HepG2 (cell line): Measurements from ENCODE around the gene MED25. TPM values are rescaled to one million over a fixed set of nuclear protein-coding genes. Genes with fewer than 3 reads are reported as not detected.

Experiments used
- ARHGAP35 ChIP-seq: sonication (generic); formaldehyde crosslinking; IDR thresholded peaks from 2 replicates; pipeline ENCODE4 v1.9.0; 2022; ENCODE audit warnings: mild to moderate bottlenecking, inconsistent platforms, moderate library complexity, missing genetic modification reagents, borderline replicate concordance
- ARID5B ChIP-seq: IDR thresholded peaks from 2 replicates; pipeline ENCODE4 v1.4.0; 2020; ENCODE audit warnings: mild to moderate bottlenecking, missing genetic modification reagents
- ATF1 ChIP-seq: IDR thresholded peaks from 2 replicates; pipeline ENCODE4 v1.6.1; 2016; ENCODE audit warnings: mild to moderate bottlenecking, control low read depth
- CEBPG ChIP-seq: IDR thresholded peaks from 2 replicates; pipeline ENCODE4 v1.6.1; 2016
- EED ChIP-seq: sonication (generic); formaldehyde crosslinking; IDR thresholded peaks from 2 replicates; pipeline ENCODE4 v1.5.0; 2020; ENCODE audit warnings: mild to moderate bottlenecking, missing genetic modification reagents
- FOXK2 ChIP-seq: fragments of 450-650 bp; IDR thresholded peaks from 2 replicates; pipeline ENCODE4 v1.6.1; 2016
- GLMP ChIP-seq: sonication (generic); formaldehyde crosslinking; IDR thresholded peaks from 2 replicates; pipeline ENCODE4 v1.9.0; 2021; ENCODE audit warnings: missing genetic modification reagents, mild to moderate bottlenecking, borderline replicate concordance
- KLF13 ChIP-seq: sonication (generic); formaldehyde crosslinking; IDR thresholded peaks from 2 replicates; pipeline ENCODE4 v1.4.0; 2020; ENCODE audit warnings: mild to moderate bottlenecking, missing genetic modification reagents
- MYNN ChIP-seq: sonication (generic); formaldehyde crosslinking; IDR thresholded peaks from 2 replicates; pipeline ENCODE4 v1.4.0; 2020; ENCODE audit warnings: mild to moderate bottlenecking, low read depth, missing genetic modification reagents
- NBN ChIP-seq: fragments of 450-650 bp; conservative IDR thresholded peaks from 2 replicates; pipeline ENCODE4 v1.6.1; 2017
- PHF21A ChIP-seq: sonication (generic); formaldehyde crosslinking; IDR thresholded peaks from 2 replicates; pipeline ENCODE4 v1.5.0; 2020; ENCODE audit warnings: mild to moderate bottlenecking, missing genetic modification reagents
- PPARG ChIP-seq: conservative IDR thresholded peaks from 2 replicates; pipeline ENCODE4 v1.6.1; 2016; ENCODE audit warnings: missing biosample characterization, missing genetic modification reagents
- SNAPC2 ChIP-seq: sonication (generic); formaldehyde crosslinking; IDR thresholded peaks from 2 replicates; pipeline ENCODE4 v1.8.1; 2022; ENCODE audit warnings: mild to moderate bottlenecking, missing genetic modification reagents
- ZBTB46 ChIP-seq: sonication (generic); formaldehyde crosslinking; IDR thresholded peaks from 2 replicates; pipeline ENCODE4 v1.4.0; 2020; ENCODE audit warnings: mild to moderate bottlenecking, missing genetic modification reagents, borderline replicate concordance
- ZFAT ChIP-seq: sonication (generic); formaldehyde crosslinking; conservative IDR thresholded peaks from 2 replicates; pipeline ENCODE4 v1.8.1; 2023; ENCODE audit warnings: missing genetic modification reagents, inconsistent platforms
- ZFY ChIP-seq: sonication (generic); formaldehyde crosslinking; IDR thresholded peaks from 2 replicates; pipeline ENCODE4 v1.4.0; 2020; ENCODE audit warnings: missing genetic modification reagents
- ZNF138 ChIP-seq: sonication (generic); formaldehyde crosslinking; IDR thresholded peaks from 2 replicates; pipeline ENCODE4 v1.5.0; 2020; ENCODE audit warnings: mild to moderate bottlenecking, low read depth, missing genetic modification reagents
- ZNF224 ChIP-seq: sonication (generic); formaldehyde crosslinking; IDR thresholded peaks from 2 replicates; pipeline ENCODE4 v1.5.0; 2020; ENCODE audit warnings: mild to moderate bottlenecking, missing genetic modification reagents
- ZSCAN30 ChIP-seq: sonication (generic); formaldehyde crosslinking; IDR thresholded peaks from 2 replicates; pipeline ENCODE4 v1.5.0; 2020; ENCODE audit warnings: mild to moderate bottlenecking, missing genetic modification reagents
- polyA plus RNA-seq, 8 experiments: library from polyadenylated mRNA; depleted of rRNA in 3 of 8; stranded (reverse) in 7 of 8; unstranded in 1 of 8; fragments of >200 nt; fragmentation: Illumina TruSeq in 4 of 8; extraction: Trizol in 4 of 8; gene quantifications; 2 replicates each; pipeline versions ENCODE4 v1.2.1 to v1.2.3, GENCODE V29; 2011 to 2016; ENCODE audit warnings: low read depth in 4 of 8, missing spikeins in 1 of 8, mixed read lengths in 1 of 8; ENCODE audit not compliant: insufficient read depth in 1 of 8
- total RNA-seq, 5 experiments: library from RNA; depleted of rRNA; stranded (reverse); fragments of >200 nt; fragmentation: Illumina TruSeq; extraction: Trizol; gene quantifications; 2 replicates each; pipeline ENCODE4 v1.2.3, GENCODE V29; 2016; ENCODE audit warnings: low read depth in 1 of 5
- TF ChIP-seq, protein P1 (sequence below): IDR thresholded peaks from 2 replicates; pipeline ENCODE4 v1.6.1; 2016; ENCODE audit warnings: low read depth, control low read depth

Gene MED25
- total and polyA plus RNA-seq, 2 of the 13 experiments (the other 11 are each of a cell fraction or from before 2014, with no cell fraction given) = 11.1 to 15.1 TPM

DNA sequence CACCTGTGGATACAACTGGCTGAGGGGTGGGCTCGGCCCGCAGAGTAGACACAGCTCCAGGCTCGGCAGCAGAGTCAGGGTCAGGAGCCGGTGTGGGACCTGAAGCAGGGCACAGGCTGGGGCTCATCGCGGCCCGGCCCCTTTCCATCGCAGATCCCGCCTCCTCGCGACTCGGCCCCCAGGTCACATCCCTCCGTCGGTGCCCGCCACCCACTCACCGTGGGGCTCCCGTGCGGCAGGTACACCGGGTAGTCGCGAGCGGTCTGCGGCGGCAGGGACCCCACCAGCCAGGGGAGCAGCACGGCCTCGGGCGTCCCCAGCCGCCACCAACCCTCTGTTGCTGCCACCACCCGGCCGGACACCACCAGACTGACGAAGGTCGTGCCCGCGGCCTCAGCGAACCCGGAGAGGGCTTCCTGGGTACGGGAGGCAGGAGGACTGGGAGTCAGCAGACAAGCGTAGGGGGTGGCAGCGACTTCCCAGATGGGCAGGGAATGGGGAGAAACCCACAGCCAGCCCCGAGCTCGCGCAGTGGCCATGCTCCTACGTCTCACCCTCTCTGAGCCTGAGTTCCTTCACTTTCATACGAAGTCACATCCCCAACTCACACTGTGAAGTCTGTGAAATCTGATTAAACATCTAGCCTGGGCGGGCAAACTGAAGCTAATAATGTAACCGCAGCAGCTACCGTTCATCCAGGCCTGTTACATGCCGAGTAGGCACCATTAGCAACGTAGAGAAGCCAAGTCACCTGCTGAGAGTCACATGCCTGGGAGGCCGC is 8.7 kb upstream of the MED25 start (continued):
- TF ChIP-seq ZBTB46 (CRISPR knock-in tag) (no peak), PPARG (CRISPR knock-in tag) (no peak), KLF13 (CRISPR knock-in tag) (no peak), ARHGAP35 (CRISPR knock-in tag) (no peak), FOXK2 (no peak), ATF1 (CRISPR knock-in tag) (no peak), CEBPG (CRISPR knock-in tag) (no peak), ZSCAN30 (CRISPR knock-in tag) (no peak), MYNN (CRISPR knock-in tag) (no peak), GLMP (no peak), PHF21A (CRISPR knock-in tag) (no peak), ZNF224 (CRISPR knock-in tag) (no peak), SNAPC2 (CRISPR knock-in tag) (no peak), ZFY (no peak; the same call in 1 of the 2 replicates), EED (CRISPR knock-in tag) (no peak; the same call in 1 of the 2 replicates), ZFAT (CRISPR knock-in tag) (no peak), ARID5B (CRISPR knock-in tag) (no peak), ZNF138 (CRISPR knock-in tag) (no peak), NBN (no peak)
- TF ChIP-seq, protein P1, sequence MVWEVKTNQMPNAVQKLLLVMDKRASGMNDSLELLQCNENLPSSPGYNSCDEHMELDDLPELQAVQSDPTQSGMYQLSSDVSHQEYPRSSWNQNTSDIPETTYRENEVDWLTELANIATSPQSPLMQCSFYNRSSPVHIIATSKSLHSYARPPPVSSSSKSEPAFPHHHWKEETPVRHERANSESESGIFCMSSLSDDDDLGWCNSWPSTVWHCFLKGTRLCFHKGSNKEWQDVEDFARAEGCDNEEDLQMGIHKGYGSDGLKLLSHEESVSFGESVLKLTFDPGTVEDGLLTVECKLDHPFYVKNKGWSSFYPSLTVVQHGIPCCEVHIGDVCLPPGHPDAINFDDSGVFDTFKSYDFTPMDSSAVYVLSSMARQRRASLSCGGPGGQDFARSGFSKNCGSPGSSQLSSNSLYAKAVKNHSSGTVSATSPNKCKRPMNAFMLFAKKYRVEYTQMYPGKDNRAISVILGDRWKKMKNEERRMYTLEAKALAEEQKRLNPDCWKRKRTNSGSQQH = no peak
